LNCAP (cell line): ENCODE results near the gene CHFR.

ENCODE experiments used
- TF ChIP-seq, protein P1 (sequence below): fragments of 450-650 bp; IDR thresholded peaks from 2 replicates; pipeline ENCODE4 v1.5.1; 2017; ENCODE audit warnings: mild to moderate bottlenecking

The CHFR gene

DNA sequence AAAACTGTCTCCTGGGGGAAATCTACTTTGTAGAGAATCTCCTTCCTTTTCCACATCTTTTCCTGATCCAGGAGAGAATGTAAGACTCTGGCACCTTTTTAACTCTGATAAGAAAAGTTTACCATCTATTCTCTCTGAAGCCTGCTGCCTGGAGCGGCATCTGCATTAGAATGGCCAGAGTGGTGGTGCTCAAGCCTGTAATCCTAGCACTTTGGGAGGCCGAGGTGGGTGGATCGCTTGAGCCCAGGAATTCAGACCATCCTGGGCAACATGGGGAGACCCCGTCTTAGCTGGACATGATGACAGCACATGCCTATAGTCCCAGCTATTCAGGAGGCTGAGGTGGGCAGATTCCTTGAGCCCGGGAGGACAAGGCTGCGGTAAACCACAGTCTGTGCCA, 1.4 kb upstream of the CHFR start:
- TF ChIP-seq, protein P1, sequence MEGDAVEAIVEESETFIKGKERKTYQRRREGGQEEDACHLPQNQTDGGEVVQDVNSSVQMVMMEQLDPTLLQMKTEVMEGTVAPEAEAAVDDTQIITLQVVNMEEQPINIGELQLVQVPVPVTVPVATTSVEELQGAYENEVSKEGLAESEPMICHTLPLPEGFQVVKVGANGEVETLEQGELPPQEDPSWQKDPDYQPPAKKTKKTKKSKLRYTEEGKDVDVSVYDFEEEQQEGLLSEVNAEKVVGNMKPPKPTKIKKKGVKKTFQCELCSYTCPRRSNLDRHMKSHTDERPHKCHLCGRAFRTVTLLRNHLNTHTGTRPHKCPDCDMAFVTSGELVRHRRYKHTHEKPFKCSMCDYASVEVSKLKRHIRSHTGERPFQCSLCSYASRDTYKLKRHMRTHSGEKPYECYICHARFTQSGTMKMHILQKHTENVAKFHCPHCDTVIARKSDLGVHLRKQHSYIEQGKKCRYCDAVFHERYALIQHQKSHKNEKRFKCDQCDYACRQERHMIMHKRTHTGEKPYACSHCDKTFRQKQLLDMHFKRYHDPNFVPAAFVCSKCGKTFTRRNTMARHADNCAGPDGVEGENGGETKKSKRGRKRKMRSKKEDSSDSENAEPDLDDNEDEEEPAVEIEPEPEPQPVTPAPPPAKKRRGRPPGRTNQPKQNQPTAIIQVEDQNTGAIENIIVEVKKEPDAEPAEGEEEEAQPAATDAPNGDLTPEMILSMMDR: no peak

DNA sequence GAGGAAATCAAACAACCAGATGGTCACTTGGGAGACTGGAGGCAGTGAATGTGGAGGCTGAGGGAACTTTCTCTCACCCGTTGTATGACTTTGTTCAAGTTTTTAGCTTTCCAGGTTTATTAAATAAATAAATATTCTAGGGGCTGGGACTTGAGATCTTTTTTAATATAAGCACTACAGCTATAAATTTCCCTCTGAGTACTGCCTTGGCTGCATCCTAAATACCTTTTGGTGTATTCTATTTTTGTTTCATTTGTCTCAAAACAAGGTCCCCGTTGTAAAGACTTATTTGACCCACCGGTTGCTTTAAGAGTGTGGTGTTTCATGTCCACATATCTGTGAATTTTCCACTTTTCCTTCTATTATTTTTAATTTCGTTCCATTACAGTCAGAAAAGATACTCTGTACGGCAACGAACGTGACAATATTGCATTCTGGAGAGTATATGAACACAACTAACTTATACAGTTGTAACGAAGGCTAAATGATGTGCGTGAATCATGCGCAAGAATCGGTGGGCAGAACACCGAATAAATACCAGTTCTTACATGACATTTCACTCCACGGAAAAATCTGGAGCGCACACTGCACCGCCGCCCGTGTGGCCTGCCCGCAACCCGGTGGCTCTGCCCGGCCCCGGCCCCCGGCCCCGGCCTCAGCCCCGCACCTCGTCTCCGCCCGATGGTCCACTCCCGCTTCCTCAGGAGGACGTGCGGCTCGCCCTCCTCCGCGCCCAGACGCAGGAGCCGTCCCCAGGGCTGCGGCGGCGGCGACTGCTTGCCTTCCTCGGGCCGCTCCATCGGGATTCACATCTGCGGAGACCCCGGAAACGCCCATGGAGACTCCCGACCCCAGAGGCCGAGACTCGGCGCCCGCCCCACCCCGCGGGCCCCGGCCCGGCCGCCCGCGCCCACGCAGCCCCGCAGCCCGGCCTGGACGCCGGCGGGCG, 602 bp downstream of the CHFR start:
- TF ChIP-seq, protein P1: no peak

DNA sequence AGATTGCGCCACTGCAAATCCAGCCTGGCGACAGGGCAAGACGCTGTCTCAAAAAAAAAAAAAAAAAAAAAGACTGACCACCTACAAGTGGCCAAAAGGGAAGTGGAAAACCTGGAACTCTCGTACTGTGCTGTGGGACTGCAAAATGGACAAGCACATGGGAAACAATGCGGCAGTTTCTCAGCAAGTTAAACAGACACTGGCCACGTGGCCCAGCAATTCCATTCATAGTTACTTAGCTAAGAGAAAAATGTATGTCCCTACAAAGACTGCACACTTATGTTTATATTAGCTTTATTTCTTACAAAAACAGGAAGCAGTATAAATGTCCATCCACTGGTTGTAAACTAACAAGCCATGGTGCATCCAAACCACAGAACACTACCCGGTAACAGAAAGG, 5.6 kb downstream of the CHFR start:
- TF ChIP-seq, protein P1: no peak

DNA sequence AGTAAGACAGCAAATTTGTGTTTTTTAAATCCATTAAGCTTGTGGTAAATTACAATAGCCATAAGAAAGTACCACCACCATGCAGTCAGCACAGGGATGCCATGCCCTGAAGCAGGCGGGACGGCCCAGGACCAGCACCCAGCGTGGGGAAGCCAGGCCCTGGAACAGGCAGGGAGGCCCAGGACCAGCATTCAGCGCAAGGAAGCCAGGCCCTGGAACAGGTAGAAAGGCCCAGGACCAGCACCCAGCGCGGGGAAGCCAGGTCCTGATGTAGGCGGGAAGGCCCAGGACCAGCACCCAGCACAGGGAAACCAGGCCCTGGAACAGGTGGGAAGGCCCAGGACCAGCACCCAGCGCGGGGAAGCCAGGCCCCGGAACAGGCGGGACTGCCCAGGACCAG, 13.2 kb downstream of the CHFR start:
- TF ChIP-seq, protein P1: no peak

DNA sequence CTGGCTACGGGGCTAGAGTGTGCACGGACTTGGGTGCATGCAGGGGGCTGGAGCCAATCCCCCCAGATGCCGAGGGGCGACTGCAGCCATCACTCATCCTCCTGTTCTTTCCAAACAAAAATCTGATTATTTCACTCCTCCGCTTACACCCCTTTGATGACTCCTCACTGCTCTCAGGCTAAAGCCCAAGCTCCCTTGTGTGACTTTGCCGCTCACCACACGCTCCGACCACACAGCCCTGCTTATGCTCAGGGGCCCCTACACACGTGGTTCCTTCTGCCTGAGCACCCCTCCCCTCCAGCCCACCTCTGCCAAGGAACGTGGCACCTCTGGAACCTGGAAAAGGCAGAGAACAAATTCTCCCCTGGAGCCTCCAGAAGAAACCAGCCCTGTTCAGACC, 13.7 kb downstream of the CHFR start:
- TF ChIP-seq, protein P1: no peak

DNA sequence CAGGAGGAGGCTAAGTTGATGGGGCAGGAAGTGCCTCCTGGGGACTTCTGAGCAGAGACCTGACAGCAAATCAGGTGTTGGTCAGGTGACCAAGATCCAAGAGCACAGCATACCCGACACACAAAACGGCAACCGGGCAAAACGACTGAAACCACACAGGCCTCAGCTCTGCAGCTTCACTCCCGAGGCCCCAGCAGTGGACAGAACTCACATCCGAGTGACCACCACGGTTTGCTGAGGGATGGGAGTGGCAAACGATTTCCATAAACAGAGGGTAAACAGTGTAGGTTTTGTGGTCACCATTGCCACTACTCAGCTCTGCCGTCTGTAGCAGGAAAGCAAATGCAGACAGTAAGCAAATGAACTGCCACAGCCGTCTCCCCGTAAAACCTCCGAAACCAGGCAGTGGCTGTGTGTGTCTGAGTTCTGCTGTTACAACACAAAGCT, 14.4 kb downstream of the CHFR start:
- TF ChIP-seq, protein P1: no peak

DNA sequence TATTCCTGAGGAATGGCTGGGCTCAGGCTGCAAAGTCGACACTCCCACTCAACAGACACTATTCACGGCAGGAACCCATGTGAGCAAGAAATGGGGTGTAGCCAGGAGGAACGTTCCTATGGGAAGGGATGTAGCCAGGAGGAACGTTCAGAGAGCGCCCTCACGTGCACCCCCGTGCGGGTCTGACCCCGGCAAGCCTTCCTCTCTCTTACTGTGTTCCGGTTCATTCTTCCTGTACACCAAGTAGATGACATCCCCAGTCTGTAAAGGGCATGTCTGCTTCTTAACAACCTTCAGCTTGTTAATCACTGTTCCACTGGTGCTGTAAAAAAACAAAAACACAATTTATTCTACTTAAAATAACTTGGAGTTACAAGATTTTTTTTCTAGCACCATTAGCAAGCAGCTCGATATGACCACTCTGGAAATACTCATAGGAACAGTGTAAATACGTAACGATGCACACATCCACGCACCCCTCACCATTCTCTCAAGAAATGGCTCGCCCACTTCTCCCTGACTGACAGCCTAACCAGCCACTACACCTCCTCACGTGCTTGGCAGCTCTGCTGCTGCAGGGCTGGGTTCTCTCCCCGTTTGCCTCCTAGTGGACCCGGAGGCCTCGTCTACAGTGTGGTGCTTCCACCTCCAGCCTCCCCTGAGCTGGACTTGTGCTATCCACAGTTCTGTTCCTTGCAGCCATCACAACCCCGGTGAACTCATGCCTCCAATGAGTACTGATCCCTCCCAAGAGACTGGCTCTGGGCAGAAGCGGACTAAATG, 15.1 kb downstream of the CHFR start:
- TF ChIP-seq, protein P1: no peak
